OCI-LY1 (cell line): Measurements from ENCODE around the gene ARRDC5.

Experiments used
- H2AFZ ChIP-seq: fragments of 200-600 bp; sonication (generic), shearing (Covaris generic); 2 replicates; pipeline ENCODE4 v1.6.0; 2014; ENCODE audit warnings: antibody characterized with exemption, mild to moderate bottlenecking, low read length
- H3F3A ChIP-seq: fragments of 200-600 bp; sonication (generic), shearing (Covaris generic); 2 replicates; pipeline ENCODE4 v1.6.0; 2014; ENCODE audit warnings: mild to moderate bottlenecking, antibody characterized with exemption, low read length, moderate library complexity; ENCODE audit not compliant: insufficient read depth
- H3K27ac ChIP-seq: fragments of 200-600 bp; sonication (generic); 2 replicates; pipeline ENCODE4 v1.5.1; 2014; ENCODE audit warnings: low read length, mixed run types, mild to moderate bottlenecking, low read depth; ENCODE audit not compliant: poor library complexity, severe bottlenecking
- H3K27me3 ChIP-seq: fragments of 200-600 bp; sonication (generic); 2 replicates; pipeline ENCODE4 v1.6.0; 2014; ENCODE audit warnings: antibody characterized with exemption, mild to moderate bottlenecking, low read length, moderate library complexity; ENCODE audit not compliant: insufficient read depth
- H3K36me3 ChIP-seq: fragments of 200-600 bp; sonication (generic); 2 replicates; pipeline ENCODE4 v1.6.1; 2014; ENCODE audit warnings: mild to moderate bottlenecking, antibody characterized with exemption, low read length, moderate library complexity, mixed read lengths; ENCODE audit not compliant: insufficient read depth
- H3K4me1 ChIP-seq: fragments of 200-600 bp; sonication (generic); 2 replicates; pipeline ENCODE4 v1.5.1; 2014; ENCODE audit warnings: mild to moderate bottlenecking, low read length, moderate library complexity; ENCODE audit not compliant: insufficient read depth, severe bottlenecking
- H3K4me2 ChIP-seq: fragments of 200-600 bp; sonication (generic), shearing (Covaris generic); 2 replicates; pipeline ENCODE4 v1.6.1; 2014; ENCODE audit warnings: low read length
- H3K4me3 ChIP-seq: fragments of 200-600 bp; sonication (generic); 2 replicates; pipeline ENCODE4 v1.5.1; 2014; ENCODE audit warnings: low read length, low read depth, mild to moderate bottlenecking, mixed read lengths; ENCODE audit not compliant: poor library complexity, severe bottlenecking
- H3K79me2 ChIP-seq: fragments of 200-600 bp; shearing (Covaris generic); 2 replicates; pipeline ENCODE4 v1.6.1; 2016; ENCODE audit warnings: mixed run types, low read length, mixed read lengths; ENCODE audit not compliant: insufficient read depth
- H3K9ac ChIP-seq: fragments of 200-600 bp; sonication (generic), shearing (Covaris generic); 2 replicates; pipeline ENCODE4 v1.6.1; 2014; ENCODE audit warnings: mild to moderate bottlenecking, low read length, mixed read lengths
- H3K9me2 ChIP-seq: fragments of 200-600 bp; sonication (generic), shearing (Covaris generic); 2 replicates; pipeline ENCODE4 v1.6.1; 2014; ENCODE audit warnings: low read depth, mild to moderate bottlenecking, low read length, mixed read lengths
- H3K9me3 ChIP-seq: fragments of 200-600 bp; shearing (Covaris generic); 2 replicates; pipeline ENCODE4 v1.6.1; 2014; ENCODE audit warnings: low read length, mixed read lengths
- H4K20me1 ChIP-seq: fragments of 200-600 bp; sonication (generic), shearing (Covaris generic); 2 replicates; pipeline ENCODE4 v1.6.0; 2016; ENCODE audit warnings: mild to moderate bottlenecking, low read length; ENCODE audit not compliant: insufficient read depth
- EZH2 ChIP-seq: fragments of 200-600 bp; sonication (generic), shearing (Covaris generic); IDR thresholded peaks from 2 replicates; pipeline ENCODE4 v1.8.0; 2017; ENCODE audit warnings: borderline replicate concordance, mixed run types, mild to moderate bottlenecking, antibody characterized with exemption, low read length, moderate library complexity, mixed read lengths
- TF ChIP-seq, protein P1 (sequence below): fragments of 200-600 bp; sonication (generic), shearing (Covaris generic); IDR thresholded peaks from 2 replicates; pipeline ENCODE4 v1.5.1; 2017; ENCODE audit warnings: mild to moderate bottlenecking, antibody characterized with exemption, low read length, moderate library complexity, mixed read lengths

Gene ARRDC5

GRCh38 chr19:4879041-4879440, 23.7 kb downstream of the ARRDC5 start:
- Histone ChIP-seq H3K4me2 (no peak overlapping the region), H3K27me3 (no peaks in the 10 kb centered on the region), H3K27ac (peak overlapping the region; percentile 47), H3F3A (no peaks in the 10 kb centered on the region; the same call in 1 of the 2 replicates), H3K79me2 (no peaks in the 10 kb centered on the region), H3K4me3 (no peak overlapping the region), H3K9me2 (no peaks in the 10 kb centered on the region), H3K9me3 (no peaks in the 10 kb centered on the region), H3K9ac (no peak overlapping the region), H4K20me1 (no peaks in the 10 kb centered on the region), H3K4me1 (peaks cover 38% of the 10 kb centered on the region), H3K36me3 (no peaks in the 10 kb centered on the region), H2AFZ (no peak overlapping the region)
- TF ChIP-seq EZH2 = no peak
- TF ChIP-seq, protein P1, sequence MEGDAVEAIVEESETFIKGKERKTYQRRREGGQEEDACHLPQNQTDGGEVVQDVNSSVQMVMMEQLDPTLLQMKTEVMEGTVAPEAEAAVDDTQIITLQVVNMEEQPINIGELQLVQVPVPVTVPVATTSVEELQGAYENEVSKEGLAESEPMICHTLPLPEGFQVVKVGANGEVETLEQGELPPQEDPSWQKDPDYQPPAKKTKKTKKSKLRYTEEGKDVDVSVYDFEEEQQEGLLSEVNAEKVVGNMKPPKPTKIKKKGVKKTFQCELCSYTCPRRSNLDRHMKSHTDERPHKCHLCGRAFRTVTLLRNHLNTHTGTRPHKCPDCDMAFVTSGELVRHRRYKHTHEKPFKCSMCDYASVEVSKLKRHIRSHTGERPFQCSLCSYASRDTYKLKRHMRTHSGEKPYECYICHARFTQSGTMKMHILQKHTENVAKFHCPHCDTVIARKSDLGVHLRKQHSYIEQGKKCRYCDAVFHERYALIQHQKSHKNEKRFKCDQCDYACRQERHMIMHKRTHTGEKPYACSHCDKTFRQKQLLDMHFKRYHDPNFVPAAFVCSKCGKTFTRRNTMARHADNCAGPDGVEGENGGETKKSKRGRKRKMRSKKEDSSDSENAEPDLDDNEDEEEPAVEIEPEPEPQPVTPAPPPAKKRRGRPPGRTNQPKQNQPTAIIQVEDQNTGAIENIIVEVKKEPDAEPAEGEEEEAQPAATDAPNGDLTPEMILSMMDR = no peak

DNA sequence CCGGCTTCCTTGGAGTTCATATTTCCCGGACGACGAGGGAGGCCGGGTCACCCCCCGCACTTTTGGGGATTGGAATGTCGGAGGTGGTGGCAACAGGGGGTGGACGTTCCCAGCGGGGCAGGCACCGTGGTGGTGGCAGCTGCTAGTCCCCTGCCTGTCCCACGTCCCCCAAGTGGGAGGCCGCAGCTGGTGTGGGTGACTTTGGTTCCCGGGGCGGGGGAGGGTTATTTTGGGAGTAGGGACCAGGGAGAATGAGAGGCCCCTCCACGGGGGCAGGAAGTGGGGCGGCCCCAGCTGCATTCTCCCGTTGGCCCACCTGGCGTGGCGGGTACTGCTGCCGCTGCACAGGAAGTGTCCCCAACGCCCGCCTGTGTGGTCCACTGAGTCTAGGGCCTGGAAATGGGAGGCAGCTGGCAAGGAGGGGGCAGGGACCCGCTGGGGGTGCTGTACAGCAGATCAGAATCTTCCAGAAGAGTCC, 24.2 kb downstream of the ARRDC5 start:
- Histone ChIP-seq H2AFZ (no peak overlapping the region), H4K20me1 (no peaks in the 10 kb centered on the region), H3K4me1 (peaks cover 38% of the 10 kb centered on the region), H3K9me3 (no peaks in the 10 kb centered on the region), H3K79me2 (no peaks in the 10 kb centered on the region), H3K9ac (no peak overlapping the region; the same call in 1 of the 2 replicates), H3K4me2 (no peak overlapping the region; the same call in 1 of the 2 replicates), H3K9me2 (no peaks in the 10 kb centered on the region), H3K4me3 (no peak overlapping the region), H3F3A (no peaks in the 10 kb centered on the region; the same call in 1 of the 2 replicates), H3K36me3 (no peaks in the 10 kb centered on the region), H3K27ac (peak overlapping the region; percentile 47), H3K27me3 (no peaks in the 10 kb centered on the region)
- TF ChIP-seq, protein P1 = no peak
- TF ChIP-seq EZH2 = no peak

GRCh38 chr19:4877753-4878490, 24.8 kb downstream of the ARRDC5 start:
- Histone ChIP-seq H2AFZ (no peak overlapping the region), H3F3A (no peaks in the 10 kb centered on the region; the same call in 1 of the 2 replicates), H3K4me2 (no peak overlapping the region; the same call in 1 of the 2 replicates), H3K36me3 (no peaks in the 10 kb centered on the region), H3K4me1 (peaks cover 37% of the 10 kb centered on the region), H3K79me2 (no peaks in the 10 kb centered on the region), H4K20me1 (no peaks in the 10 kb centered on the region), H3K9me3 (no peaks in the 10 kb centered on the region), H3K27ac (peak overlapping the region; percentile 47), H3K4me3 (no peak overlapping the region), H3K27me3 (no peaks in the 10 kb centered on the region), H3K9me2 (no peaks in the 10 kb centered on the region), H3K9ac (no peak overlapping the region; the same call in 1 of the 2 replicates)
- no peak for TF ChIP-seq EZH2
- TF ChIP-seq, protein P1 = no peak
